GM18520 (cell line): Measurements from ENCODE around the gene LINC00237.

Experiments used
- ATAC-seq: cut with Tn5 transposase; IDR thresholded peaks from one replicate; pipeline ENCODE4 v1.9.1; 2021; ENCODE audit not compliant: unreplicated experiment

The LINC00237 gene

GRCh38 chr20:21106171-21107017 lies at the start of gene LINC00237:
Gene LINC00237 (minus strand): TSS chr20:21106358.
- no peak for ATAC-seq

GRCh38 chr20:21155268-21155667 lies 49.1 kb upstream of the LINC00237 start:
- ATAC-seq: no peak

- no peak for ATAC-seq
These were observed 48.5 kb upstream of the LINC00237 start for GRCh38 chr20:21154692-21155091.

GRCh38 chr20:21151791-21152190 lies 45.6 kb upstream of the LINC00237 start:
- no peak for ATAC-seq

GRCh38 chr20:21149344-21149743 lies 43.2 kb upstream of the LINC00237 start:
- ATAC-seq: no peak

- no peak for ATAC-seq
These were observed 41.4 kb upstream of the LINC00237 start for GRCh38 chr20:21147593-21147992.

- ATAC-seq: no peak
These were observed 40.1 kb upstream of the LINC00237 start for GRCh38 chr20:21146215-21146614.

GRCh38 chr20:21145424-21145823 lies 39.3 kb upstream of the LINC00237 start:
- no peak for ATAC-seq

- ATAC-seq: no peak
These were observed 37.2 kb upstream of the LINC00237 start for GRCh38 chr20:21143194-21143890.

- ATAC-seq: no peak
These were observed 35.7 kb upstream of the LINC00237 start for GRCh38 chr20:21141825-21142224.

GRCh38 chr20:21139881-21140566 lies 33.9 kb upstream of the LINC00237 start:
- ATAC-seq: no peak

GRCh38 chr20:21137078-21137477 lies 30.9 kb upstream of the LINC00237 start:
- no peak for ATAC-seq

- ATAC-seq: no peak
These were observed 30.0 kb upstream of the LINC00237 start for GRCh38 chr20:21136015-21136732.

GRCh38 chr20:21134883-21135493 lies 28.8 kb upstream of the LINC00237 start:
- no peak for ATAC-seq

GRCh38 chr20:21133917-21134622 lies 27.9 kb upstream of the LINC00237 start:
- ATAC-seq: no peak

- no peak for ATAC-seq
These were observed 27.2 kb upstream of the LINC00237 start for GRCh38 chr20:21133404-21133803.

- no peak for ATAC-seq
These were observed 23.7 kb upstream of the LINC00237 start for GRCh38 chr20:21129861-21130260.

GRCh38 chr20:21127201-21127981 lies 21.2 kb upstream of the LINC00237 start:
- ATAC-seq: no peak

- ATAC-seq: no peak
These were observed 20.4 kb upstream of the LINC00237 start for GRCh38 chr20:21126581-21126870.
